GM12874 (cell line): Measurements from ENCODE around the gene CBS.
"Not testable (repeated sequence)": the region's sequence is repeated elsewhere in the genome, so short reads cannot be mapped to it uniquely, and the experiment has no call there.

Source experiments
- TF ChIP-seq, protein P1 (sequence below): IDR thresholded peaks from 2 replicates; pipeline ENCODE4 v1.5.1; 2011; ENCODE audit warnings: low read depth, mild to moderate bottlenecking, control low read depth, low read length, moderate library complexity; ENCODE audit not compliant: insufficient read depth

CBS gene

DNA sequence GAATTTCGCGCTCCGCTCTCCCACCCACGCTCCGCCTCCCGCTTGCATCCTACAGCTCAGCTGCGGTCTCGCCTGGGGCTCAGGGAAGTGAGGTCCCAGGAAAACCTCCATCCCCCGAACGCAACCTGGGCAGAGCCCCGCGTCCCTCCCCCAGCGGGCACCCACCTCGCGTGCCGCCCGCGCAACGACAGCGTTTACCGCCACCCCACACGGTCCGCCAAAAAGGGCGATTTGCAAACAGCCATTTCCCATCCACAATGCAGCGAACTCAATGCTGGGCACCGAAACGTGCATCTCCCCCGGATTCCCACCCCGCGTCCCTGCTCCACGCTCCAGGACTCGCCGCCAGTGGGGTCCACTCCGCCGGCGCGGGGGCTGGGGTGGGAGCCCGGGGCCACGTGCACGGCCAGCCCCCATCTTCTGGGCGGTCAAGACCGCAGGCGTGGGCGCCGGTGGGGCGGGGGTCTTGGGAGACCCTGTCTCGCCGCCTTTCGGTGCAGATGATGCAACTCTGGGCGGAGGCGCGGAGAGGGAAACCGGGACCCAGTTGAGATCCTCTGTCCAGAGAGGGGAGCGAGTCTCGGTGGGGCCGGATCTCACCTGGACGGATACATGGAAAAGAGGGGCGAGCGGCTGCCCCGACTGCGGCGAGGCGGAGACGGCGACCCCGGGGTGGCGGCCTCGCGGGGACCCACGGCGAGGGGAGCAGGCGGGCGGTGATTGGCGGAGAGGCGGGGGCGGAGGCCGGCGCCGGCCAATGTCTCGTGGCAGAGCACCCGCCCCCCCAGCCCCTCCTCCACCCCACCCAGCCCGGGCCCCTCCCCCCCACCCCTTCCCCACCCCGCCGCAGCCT lies at the start of gene CBS:
Gene CBS (minus strand): TSS at position 666 of the 853 bp plus-strand sequence. CDS start 3,642 bp downstream, outside the sequence.
- TF ChIP-seq, protein P1, sequence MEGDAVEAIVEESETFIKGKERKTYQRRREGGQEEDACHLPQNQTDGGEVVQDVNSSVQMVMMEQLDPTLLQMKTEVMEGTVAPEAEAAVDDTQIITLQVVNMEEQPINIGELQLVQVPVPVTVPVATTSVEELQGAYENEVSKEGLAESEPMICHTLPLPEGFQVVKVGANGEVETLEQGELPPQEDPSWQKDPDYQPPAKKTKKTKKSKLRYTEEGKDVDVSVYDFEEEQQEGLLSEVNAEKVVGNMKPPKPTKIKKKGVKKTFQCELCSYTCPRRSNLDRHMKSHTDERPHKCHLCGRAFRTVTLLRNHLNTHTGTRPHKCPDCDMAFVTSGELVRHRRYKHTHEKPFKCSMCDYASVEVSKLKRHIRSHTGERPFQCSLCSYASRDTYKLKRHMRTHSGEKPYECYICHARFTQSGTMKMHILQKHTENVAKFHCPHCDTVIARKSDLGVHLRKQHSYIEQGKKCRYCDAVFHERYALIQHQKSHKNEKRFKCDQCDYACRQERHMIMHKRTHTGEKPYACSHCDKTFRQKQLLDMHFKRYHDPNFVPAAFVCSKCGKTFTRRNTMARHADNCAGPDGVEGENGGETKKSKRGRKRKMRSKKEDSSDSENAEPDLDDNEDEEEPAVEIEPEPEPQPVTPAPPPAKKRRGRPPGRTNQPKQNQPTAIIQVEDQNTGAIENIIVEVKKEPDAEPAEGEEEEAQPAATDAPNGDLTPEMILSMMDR: not testable (repeated sequence)

DNA sequence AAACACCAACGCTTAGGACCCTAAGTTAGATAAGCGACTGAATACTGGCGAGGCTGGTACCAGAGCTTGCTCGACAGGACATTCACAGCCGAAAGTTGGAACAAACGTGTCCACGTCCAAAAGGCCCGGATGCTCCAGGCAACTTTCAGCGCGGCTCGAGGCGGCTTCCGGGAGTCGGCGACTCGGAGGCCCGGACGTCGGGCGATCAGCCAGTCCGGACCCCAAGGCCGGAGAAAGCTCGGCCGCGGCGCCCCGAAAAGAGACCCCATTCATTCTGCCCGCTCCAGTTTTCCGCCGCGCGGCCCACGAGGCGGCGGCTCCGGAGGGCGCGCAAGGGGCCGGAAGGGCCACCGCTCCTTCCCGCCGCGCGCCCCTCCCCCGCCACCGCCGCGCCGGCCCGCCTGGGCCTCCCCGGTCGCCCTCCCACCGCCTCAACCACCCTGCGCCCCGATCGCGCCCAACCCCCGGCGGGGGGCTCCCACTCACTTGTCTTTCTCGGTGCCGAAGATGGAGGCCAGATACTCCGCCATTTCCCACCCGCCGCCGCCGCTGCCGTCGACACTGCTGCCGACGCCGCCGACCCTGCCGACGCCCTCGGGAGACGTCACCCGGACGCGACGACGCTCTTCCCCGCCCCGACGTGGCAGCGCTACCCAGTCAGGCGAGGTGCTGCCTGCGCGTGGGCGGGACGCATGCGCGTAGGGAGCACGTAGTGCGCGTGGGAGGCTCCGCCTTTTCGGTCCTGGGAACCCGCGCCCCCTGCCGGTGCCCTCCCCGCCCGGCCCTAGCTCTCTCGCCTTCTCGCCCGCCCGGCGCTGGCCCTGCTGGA lies 31.5 kb upstream of the CBS start, which contains the start of gene U2AF1:
Gene U2AF1 (minus strand): TSS at position 606 of the 829 bp plus-strand sequence. CDS start 76 bp downstream, at position 530.
- TF ChIP-seq, protein P1: not testable (repeated sequence)

DNA sequence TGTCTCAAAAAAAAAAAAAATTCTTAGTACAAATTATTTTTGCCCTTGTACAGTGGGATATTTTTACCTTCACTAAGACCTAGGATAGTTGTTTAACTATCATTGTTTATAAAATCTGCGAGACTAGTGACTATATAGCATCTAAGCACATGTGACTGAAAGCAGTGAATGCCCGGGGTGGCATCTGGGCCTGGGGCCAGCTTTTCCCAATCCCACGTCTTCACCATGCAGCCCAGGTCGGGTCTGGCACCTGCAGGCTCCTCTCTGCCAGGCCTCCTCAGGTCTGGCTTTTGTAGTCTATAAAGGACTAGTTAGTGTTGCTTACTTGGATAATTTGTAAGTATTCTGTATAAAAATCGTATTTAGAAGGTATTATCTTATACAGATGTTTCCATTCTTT lies 40.8 kb downstream of the CBS start:
- TF ChIP-seq, protein P1: no peak

DNA sequence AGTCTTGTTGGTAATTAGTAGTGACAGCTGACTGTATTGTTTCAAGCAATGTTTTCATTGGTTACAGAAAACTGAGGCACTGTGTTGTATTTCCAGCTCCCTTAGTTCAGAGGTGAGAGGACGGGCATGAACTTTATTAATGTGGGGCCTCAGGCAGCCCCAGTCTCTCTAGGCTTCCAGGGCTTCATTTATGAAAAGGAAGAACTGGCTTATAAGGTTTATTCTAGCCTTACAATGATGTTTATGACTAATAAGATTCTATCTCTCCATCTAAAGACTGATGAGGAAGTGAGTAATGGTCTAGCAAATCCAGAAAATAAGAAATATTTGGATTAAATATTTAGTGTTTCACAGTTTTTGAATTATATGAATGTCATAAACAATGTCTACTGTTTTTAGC lies 41.5 kb downstream of the CBS start:
- TF ChIP-seq, protein P1: no peak

DNA sequence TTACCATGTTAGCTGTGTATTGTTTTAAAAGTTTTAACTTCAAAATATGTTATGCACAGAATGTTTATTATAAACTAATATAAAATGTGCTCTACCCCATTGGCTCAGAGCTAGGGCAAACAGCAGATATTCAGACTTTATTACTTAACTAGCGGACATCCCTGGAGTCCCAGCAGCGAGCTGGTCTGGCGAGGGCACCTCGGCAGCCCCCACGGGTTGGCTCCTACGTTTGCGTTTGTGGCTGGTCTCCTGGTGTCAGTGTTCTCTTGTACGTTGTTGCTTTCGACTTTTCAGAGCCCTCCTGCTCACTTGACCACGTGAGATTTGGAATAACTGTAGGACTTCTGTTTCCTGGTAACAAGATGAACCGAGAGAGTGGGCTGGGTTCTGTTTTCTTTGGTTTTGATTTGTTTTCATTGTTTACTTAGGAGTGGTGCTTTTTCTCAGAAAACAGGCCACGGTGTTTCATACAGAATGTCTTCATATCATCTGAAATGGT lies 44.5 kb downstream of the CBS start:
- TF ChIP-seq, protein P1: no peak

DNA sequence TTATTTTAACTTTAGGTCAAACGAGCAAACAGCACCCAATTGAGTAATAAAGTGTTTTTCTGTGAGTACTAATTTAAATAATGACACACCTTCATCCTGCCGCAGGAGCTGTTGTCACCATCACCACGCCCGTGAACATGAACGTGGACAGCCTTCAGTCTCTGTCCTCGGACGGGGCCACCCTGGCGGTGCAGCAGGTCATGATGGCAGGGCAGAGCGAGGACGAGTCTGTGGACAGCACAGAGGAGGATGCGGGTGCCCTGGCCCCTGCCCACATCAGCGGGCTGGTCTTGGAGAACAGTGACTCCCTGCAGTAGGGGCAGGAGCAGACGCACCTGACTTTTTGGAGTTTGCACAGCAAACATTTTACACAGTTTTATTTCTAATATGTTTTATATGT lies 45.9 kb downstream of the CBS start:
- TF ChIP-seq, protein P1: no peak
